Eye (tissue), 1 donor: ENCODE measurements around the gene PRKCQ.

ENCODE experiments used
- DNase-seq: peaks from one replicate; pipeline ENCODE4 v3.0.0-alpha.2; 2015

Gene PRKCQ

GRCh38 chr10:6579904-6580278, at the start of gene PRKCQ:
Gene PRKCQ, minus strand, starts transcription at chr10:6580276. Its CDS starts 65,141 bp downstream, at chr10:6515135.
- DNase-seq = peak; percentile 79

- DNase-seq = no peak
Measured at GRCh38 chr10:6625428-6625827, 45.4 kb upstream of the PRKCQ start.

- DNase-seq = no peak
Measured at GRCh38 chr10:6624392-6624791, 44.3 kb upstream of the PRKCQ start.

GRCh38 chr10:6622921-6623320, 42.8 kb upstream of the PRKCQ start:
- DNase-seq = no peak

- DNase-seq = peak; percentile 32
Measured at GRCh38 chr10:6621536-6621935, 41.5 kb upstream of the PRKCQ start.

- DNase-seq = no peak
Measured at GRCh38 chr10:6619660-6620059, 39.6 kb upstream of the PRKCQ start.

GRCh38 chr10:6618340-6618739, 38.3 kb upstream of the PRKCQ start:
- DNase-seq = no peak

- DNase-seq = no peak
Measured at GRCh38 chr10:6617309-6618076, 37.4 kb upstream of the PRKCQ start.

- no peak for DNase-seq
Measured at GRCh38 chr10:6615971-6616370, 35.9 kb upstream of the PRKCQ start.

GRCh38 chr10:6612371-6612770, 32.3 kb upstream of the PRKCQ start:
- DNase-seq = no peak

GRCh38 chr10:6610647-6611046, 30.6 kb upstream of the PRKCQ start:
- DNase-seq = no peak

- DNase-seq = no peak
Measured at GRCh38 chr10:6609625-6610024, 29.5 kb upstream of the PRKCQ start.

GRCh38 chr10:6607778-6608177, 27.7 kb upstream of the PRKCQ start:
- DNase-seq = peak; percentile 39

GRCh38 chr10:6607182-6607581, 27.1 kb upstream of the PRKCQ start:
- DNase-seq = no peak

- no peak for DNase-seq
Measured at GRCh38 chr10:6603142-6604125, 23.4 kb upstream of the PRKCQ start.

- no peak for DNase-seq
Measured at GRCh38 chr10:6602700-6603084, 22.6 kb upstream of the PRKCQ start.

GRCh38 chr10:6602026-6602699, 22.1 kb upstream of the PRKCQ start:
- no peak for DNase-seq

- DNase-seq = no peak
Measured at GRCh38 chr10:6601246-6601805, 21.2 kb upstream of the PRKCQ start.

- DNase-seq = no peak
Measured at GRCh38 chr10:6600224-6600987, 20.3 kb upstream of the PRKCQ start.

- no peak for DNase-seq
Measured at GRCh38 chr10:6598679-6599078, 18.6 kb upstream of the PRKCQ start.

- no peak for DNase-seq
Measured at GRCh38 chr10:6597478-6597877, 17.4 kb upstream of the PRKCQ start.

- no peak for DNase-seq
Measured at GRCh38 chr10:6595499-6595898, 15.4 kb upstream of the PRKCQ start.
